Heart left ventricle (tissue), 13 donors: ENCODE measurements around the gene TRIM44.

ENCODE experiments used
- CTCF ChIP-seq, 12 donors: fragments of 200-600 bp; sonication (generic) in 4 of 12; IDR thresholded peaks; one replicate each; pipeline versions ENCODE4 v1.5.0 to v1.8.0; 2018 to 2022; ENCODE audit warnings: antibody characterized with exemption in 12 of 12, mild to moderate bottlenecking in 5 of 12
- POLR2A ChIP-seq, 2 donors: fragments of 450-650 bp; IDR thresholded peaks; one replicate each; pipeline ENCODE4 v1.6.1; 2017; ENCODE audit warnings: antibody characterized with exemption in 2 of 2, mild to moderate bottlenecking in 2 of 2, moderate library complexity in 2 of 2
- donor health status: ischemic (EF 13 %, LVEDD 7.1; RV severe dilation, severe dysfunction).
- donor health status: DM: no; HTN: yes; CAD: no.
- donor health status: DM: no; HTN: no; CAD: no.
- donor health status: ischemic (EF 25% LVEDD 6.9; RV normal size, moderate dysfunction).
- donor health status: ischemic (EF 25% LVEDD 5.7; RV mildly dilated, moderate dysfunction).
- donor health status: ischemic (EF 35%, LVEDD 5.7; RV mildly dilated, moderate dysfunction).
- donor health status: nonischemic (EF 11% LVEDD 7.7; RV severe dilation, severe dysfunction).
- donor health status: DM: yes; HTN: yes; CAD: no.
- donor health status: PGD.
- donor health status: ischemic (EF 29% LVEDD 5.4; RV normal size, mild dysfunction).
- donor health status: nonischemic (EF 23%, LVEDD 6.1; RV moderate dilation, normal function).

DNA sequence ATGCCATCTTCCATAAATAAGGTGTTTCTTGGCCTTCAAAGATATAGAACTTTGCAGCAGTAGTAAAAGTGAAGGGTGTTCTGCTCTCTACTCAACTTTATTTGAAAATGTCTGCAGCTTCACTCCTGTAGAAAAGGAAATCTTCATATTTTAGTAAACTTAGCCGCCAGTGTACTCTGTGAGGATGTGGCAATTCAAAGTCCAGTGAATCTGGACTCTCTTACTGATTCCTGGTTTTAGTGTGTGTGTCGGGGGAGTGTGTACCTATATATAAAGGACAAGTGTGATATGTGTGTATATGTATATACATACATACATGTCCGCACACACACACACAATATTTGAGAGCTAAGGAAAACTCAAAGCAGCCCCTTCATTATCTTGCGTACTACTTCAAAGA is 147.0 kb downstream of the TRIM44 start:
- TF ChIP-seq CTCF (IDR thresholded peaks at IDR 0.05): no peak
- no peak for TF ChIP-seq POLR2A (IDR thresholded peaks at IDR 0.05)
